Posterior vena cava (tissue), 2 donors: ENCODE results near the gene TSNAXIP1. TPM values are rescaled to one million over a fixed set of nuclear protein-coding genes. Genes with fewer than 3 reads are reported as not detected.
A peak's percentile ranks its signal among the peaks of the same experiment; 100 is the strongest.

Experiments
- DNase-seq: peaks from one replicate; pipeline ENCODE4 v3.0.0-alpha.2; 2020; ENCODE audit warnings: low spot score
- intact Hi-C, 2 donors: fragments of 100-400 bp; cut with DNase I; formaldehyde crosslinking; loops; one replicate each; pipeline versions ENCODE4 v1.14.1 to v1.14.2; 2022 to 2023
- total RNA-seq, 2 donors: library from RNA; stranded (reverse); fragmentation: NEBNext Ultra II Directional; extraction: Animal tissue kit (Norgen Biotek cat#: 25700); gene quantifications; one replicate each; pipeline ENCODE4 v1.2.1, GENCODE V29; 2021
- donor health status: DM: yes; HTN: yes; CAD: no.
- donor health status: DM: yes; HTN: yes; CAD: no.

The TSNAXIP1 gene
- total RNA-seq, 2 donors from 2014 or later = 0.37 to 0.52 TPM

- intact Hi-C loops = loop anchor here in 1 of 2 donors (10.0 kb wide), 1 partner anchor 58 kb away; no protein-coding TSS in a partner anchor
Measured at GRCh38 chr16:67872631-67873434, 66.1 kb downstream of the TSNAXIP1 start, which contains the start of gene EDC4. Gene EDC4, plus strand, starts transcription at chr16:67873052. Its CDS starts 210 bp downstream, at chr16:67873262.

GRCh38 chr16:67873435-67874370 is 67.0 kb downstream of the TSNAXIP1 start:
- intact Hi-C loops = loop anchor here in 1 of 2 donors (10.0 kb wide), 1 partner anchor 59 kb away; no protein-coding TSS in a partner anchor
- no peak for DNase-seq

More at GRCh38 chr16:67872631-67873434, 66.1 kb downstream of the TSNAXIP1 start, which contains the start of gene EDC4:
- peak; percentile 96 for DNase-seq

- DNase-seq = no peak
- intact Hi-C loops = loop anchor here in 1 of 2 donors (10.0 kb wide), 1 partner anchor 60 kb away; no protein-coding TSS in a partner anchor
Measured at GRCh38 chr16:67874372-67874771, 67.7 kb downstream of the TSNAXIP1 start.

- no peak for DNase-seq
- intact Hi-C loops = loop anchor here in 1 of 2 donors (10.0 kb wide), 1 partner anchor 62 kb away; no protein-coding TSS in a partner anchor
Measured at GRCh38 chr16:67877064-67877463, 70.4 kb downstream of the TSNAXIP1 start.

Other genes with a start within 250 kb of the TSNAXIP1 start
- gene CTCF, start 244.4 kb upstream of the TSNAXIP1 start, total RNA-seq = 10 to 100 TPM; 27.6 to 27.8 TPM
- gene CARMIL2, start 161.7 kb upstream of the TSNAXIP1 start, total RNA-seq = 1 to 10 TPM in 1 of 2 donors, under 1 TPM in 1; 0.67 to 1.8 TPM
- 10 to 100 TPM; 13.3 to 16.0 TPM for gene ACD, start 146.6 kb upstream of the TSNAXIP1 start, total RNA-seq
- 1 to 10 TPM; 2.9 to 4.6 TPM for gene PARD6A, start 145.9 kb upstream of the TSNAXIP1 start, total RNA-seq
- 10 to 100 TPM; 12.2 to 12.6 TPM for gene ENKD1, start 140.1 kb upstream of the TSNAXIP1 start, total RNA-seq
- 1 to 10 TPM; 2.7 to 4.8 TPM for gene C16orf86, start 140.1 kb upstream of the TSNAXIP1 start, total RNA-seq
- 10 to 100 TPM; 14.2 to 14.5 TPM for gene GFOD2, start 87.6 kb upstream of the TSNAXIP1 start, total RNA-seq
- 10 to 100 TPM; 11.8 to 13.8 TPM for gene RANBP10, start 329 bp upstream of the TSNAXIP1 start, total RNA-seq
- gene THAP11, start 35.4 kb downstream of the TSNAXIP1 start, total RNA-seq = 10 to 100 TPM; 24.9 to 26.1 TPM
- gene NUTF2, start 40.0 kb downstream of the TSNAXIP1 start, total RNA-seq = 10 to 100 TPM; 81.7 to 99.1 TPM
- gene CENPT, start 40.8 kb downstream of the TSNAXIP1 start, total RNA-seq = 10 to 100 TPM; 38.7 to 40.3 TPM
- 10 to 100 TPM; 37.4 to 43.1 TPM for gene EDC4, start 66.2 kb downstream of the TSNAXIP1 start, total RNA-seq
- not detected for gene NRN1L, start 78.0 kb downstream of the TSNAXIP1 start, total RNA-seq
- gene PSKH1, start 86.4 kb downstream of the TSNAXIP1 start, total RNA-seq = 10 to 100 TPM; 25.7 to 27.0 TPM
- 1 to 10 TPM; 1.1 to 1.2 TPM for gene CTRL, start 125.0 kb downstream of the TSNAXIP1 start, total RNA-seq
- gene PSMB10, start 130.0 kb downstream of the TSNAXIP1 start, total RNA-seq = 10 to 100 TPM; 30.4 to 31.8 TPM
- gene LCAT, start 137.2 kb downstream of the TSNAXIP1 start, total RNA-seq = 10 to 100 TPM; 19.2 to 29.8 TPM
- 10 to 100 TPM; 82.6 to 90.1 TPM for gene SLC12A4, start 161.7 kb downstream of the TSNAXIP1 start, total RNA-seq
- gene DPEP3, start 173.6 kb downstream of the TSNAXIP1 start, total RNA-seq = not detected
- 1 to 10 TPM; 1.1 to 3.0 TPM for gene DPEP2, start 192.6 kb downstream of the TSNAXIP1 start, total RNA-seq
- gene DPEP2NB, start 209.0 kb downstream of the TSNAXIP1 start, total RNA-seq = not detected
- 1 to 10 TPM; 5.4 to 5.8 TPM for gene DDX28, start 216.3 kb downstream of the TSNAXIP1 start, total RNA-seq
- 10 to 100 TPM in 1 of 2 donors, 1 to 10 TPM in 1; 6.6 to 11.6 TPM for gene DUS2, start 216.4 kb downstream of the TSNAXIP1 start, total RNA-seq